ENCODE results near the gene RHOH. TPM values are rescaled to one million over a fixed set of nuclear protein-coding genes. Genes with fewer than 3 reads are reported as not detected.

The RHOH gene
- total and polyA plus RNA-seq, 9 of the 15 experiments (the other 6 are each of a cell fraction or from before 2014, with no cell fraction given), result 14.3 to 37.7 (median 23.2) TPM

GRCh38 chr4:40197879-40198689, 1.3 kb downstream of the RHOH start (continued):
- TF ChIP-seq SAFB2 (IDR thresholded peaks at IDR 0.05; ENCODE audit: borderline replicate concordance, low read depth, low read length, severe bottlenecking) (no peak), SP2 (IDR thresholded peaks at IDR 0.05; ENCODE audit: extremely low read depth, low read depth, low read length, poor library complexity, severe bottlenecking) (no peak), RNF2 (IDR thresholded peaks at IDR 0.05) (0 out of 2 replicates have a peak, but pooled peaks have one; percentile 72), NR3C1 (CRISPR knock-in tag; IDR thresholded peaks at IDR 0.05) (no peak), TSHZ1 (CRISPR knock-in tag; IDR thresholded peaks at IDR 0.05) (no peak), FOXK2 (conservative IDR thresholded peaks at IDR 0.05 in 1 of 2, IDR thresholded peaks at IDR 0.05 in 1 of 2; ENCODE audit: low read depth in 2 of 2) (peak in 1 of 2 experiments; percentile 47; a peak in 2 of 4 replicates), CLOCK (CRISPR knock-in tag; IDR thresholded peaks at IDR 0.05; ENCODE audit: borderline replicate concordance) (no peak), REST (IDR thresholded peaks at IDR 0.05; ENCODE audit: borderline replicate concordance) (peak; percentile 15; the same call in 1 of the 2 replicates), REST (CRISPR knock-in tag; IDR thresholded peaks at IDR 0.05; ENCODE audit: low read depth) (no peak), ZNF395 (CRISPR knock-in tag; IDR thresholded peaks at IDR 0.05) (no peak)

Data from K562 (cell line).